PC-9 (cell line): ENCODE data around the gene IFNA10. TPM values are rescaled to one million over a fixed set of nuclear protein-coding genes. Genes with fewer than 3 reads are reported as not detected.
"Not testable (repeated sequence)": the region's sequence is repeated elsewhere in the genome, so short reads cannot be mapped to it uniquely, and the experiment has no call there.

ENCODE experiments used
- BruUV-seq: library from RNA; stranded (reverse); fragments of 400-500 nt; replicated peaks from 2 replicates; lab custom pipeline; 2021; lab: Mats Ljungman, UMichigan
- CTCF ChIA-PET: fragments of 300-600 bp; sonication (Branson Sonifier 250); formaldehyde crosslinking; loops from one replicate; lab custom pipeline; 2022; ENCODE audit warnings: antibody characterized with exemption; lab: Charles Lee
- POLR2A ChIA-PET: fragments of 300-600 bp; sonication (Branson Sonifier 250); formaldehyde crosslinking; loops from one replicate; lab custom pipeline; 2022; ENCODE audit warnings: antibody characterized with exemption; ENCODE audit not compliant: unreplicated experiment; lab: Charles Lee
- DNase-seq, 2 experiments: peaks; one replicate each; pipeline versions ENCODE4 v3.0.0 to v3.0.0-alpha.2; 2015 to 2022; ENCODE audit warnings: mixed read lengths in 1 of 2
- H2AFZ ChIP-seq: fragments of 200-600 bp; sonication (generic); 2 replicates; pipeline ENCODE4 v1.8.1; 2017; ENCODE audit warnings: antibody characterized with exemption
- H3F3A ChIP-seq: fragments of 200-600 bp; sonication (generic); 2 replicates; pipeline ENCODE4 v1.8.1; 2017; ENCODE audit warnings: antibody characterized with exemption, mild to moderate bottlenecking, low read depth; ENCODE audit not compliant: insufficient read depth
- H3K27ac ChIP-seq: fragments of 200-600 bp; sonication (generic); 2 replicates; pipeline ENCODE4 v1.6.1; 2016; ENCODE audit warnings: mixed run types
- H3K27me3 ChIP-seq: fragments of 200-600 bp; sonication (generic); 2 replicates; pipeline ENCODE4 v1.6.1; 2016; ENCODE audit warnings: low read depth, mixed run types; ENCODE audit not compliant: insufficient read depth
- H3K36me3 ChIP-seq: fragments of 200-600 bp; sonication (generic); 2 replicates; pipeline ENCODE4 v1.6.1; 2016; ENCODE audit warnings: low read depth, mixed run types
- H3K4me1 ChIP-seq: fragments of 200-600 bp; sonication (generic); replicated peaks from 2 replicates; pipeline ENCODE4 v1.6.1; 2016; ENCODE audit warnings: mixed run types; ENCODE audit not compliant: insufficient read depth
- H3K4me2 ChIP-seq: fragments of 200-600 bp; sonication (generic); 2 replicates; pipeline ENCODE4 v1.6.1; 2017; ENCODE audit warnings: mixed run types
- H3K4me3 ChIP-seq: fragments of 200-600 bp; sonication (generic); 2 replicates; pipeline ENCODE4 v1.6.1; 2016; ENCODE audit warnings: mixed run types
- H3K79me2 ChIP-seq: fragments of 200-600 bp; sonication (generic); 2 replicates; pipeline ENCODE4 v1.6.1; 2017; ENCODE audit warnings: low read depth, mixed run types
- H3K9me2 ChIP-seq: fragments of 200-600 bp; sonication (generic); 2 replicates; pipeline ENCODE4 v1.8.1; 2017; ENCODE audit warnings: mild to moderate bottlenecking; ENCODE audit not compliant: insufficient read depth
- H3K9me3 ChIP-seq: fragments of 200-600 bp; sonication (generic); 2 replicates; pipeline ENCODE4 v1.8.1; 2016; ENCODE audit warnings: low read depth; ENCODE audit not compliant: insufficient read depth
- H4K20me1 ChIP-seq: fragments of 200-600 bp; sonication (generic); 2 replicates; pipeline ENCODE4 v1.8.1; 2017; ENCODE audit not compliant: insufficient read depth
- CTCF ChIP-seq: fragments of 200-600 bp; sonication (generic); conservative IDR thresholded peaks from 2 replicates; pipeline ENCODE4 v1.6.1; 2017; ENCODE audit warnings: mixed run types, antibody characterized with exemption, mild to moderate bottlenecking, moderate library complexity
- EZH2 ChIP-seq: fragments of 200-600 bp; sonication (generic); IDR thresholded peaks from 2 replicates; pipeline ENCODE4 v1.8.0; 2017; ENCODE audit warnings: antibody characterized with exemption, low read depth
- intact Hi-C: fragments of 100-400 bp; cut with micrococcal nuclease; formaldehyde crosslinking; loops from one replicate; pipeline ENCODE4 v1.10.0; 2022; ENCODE audit not compliant: unreplicated experiment
- total RNA-seq: library from RNA; stranded (reverse); gene quantifications from 2 replicates; pipeline ENCODE4 v1.2.3, GENCODE V29; 2021

IFNA10 gene
- total RNA-seq, 1 experiment from 2014 or later: not detected

GRCh38 chr9:21171351-21171750 lies 35.6 kb downstream of the IFNA10 start:
- no TSS peak for BruUV-seq
- TF ChIP-seq CTCF (no peak), EZH2 (no peak)

GRCh38 chr9:21166560-21166959 lies 40.4 kb downstream of the IFNA10 start, which contains the start of gene IFNA21:
TSS of gene IFNA21 (minus strand) at chr9:21166660. CDS start at chr9:21166612, 48 bp downstream.
- H3K4me3 ChIP-seq, H3K9me2 ChIP-seq, intact Hi-C loops, DNase-seq, H3K9me3 ChIP-seq, H3F3A ChIP-seq, H2AFZ ChIP-seq, H3K79me2 ChIP-seq, H3K4me1 ChIP-seq, BruUV-seq, CTCF ChIA-PET, H4K20me1 ChIP-seq, H3K4me2 ChIP-seq, POLR2A ChIA-PET, H3K27me3 ChIP-seq, H3K27ac ChIP-seq, H3K36me3 ChIP-seq: not testable (repeated sequence)

More at GRCh38 chr9:21171351-21171750, 35.6 kb downstream of the IFNA10 start:
- Histone ChIP-seq H3K27ac (no peak overlapping the region), H3F3A (no peaks in the 10 kb centered on the region), H3K4me1 (no peaks in the 10 kb centered on the region), H3K9me3 (no peaks in the 10 kb centered on the region), H3K9me2 (no peaks in the 10 kb centered on the region), H3K4me3 (no peak overlapping the region), H3K79me2 (no peaks in the 10 kb centered on the region), H3K4me2 (no peak overlapping the region), H2AFZ (no peak overlapping the region), H3K36me3 (no peaks in the 10 kb centered on the region), H3K27me3 (no peaks in the 10 kb centered on the region), H4K20me1 (no peaks in the 10 kb centered on the region)
- ChIA-PET CTCF (no interaction called here), POLR2A (no interaction called here)
- intact Hi-C loops: no loop called here
- no peak for DNase-seq

GRCh38 chr9:21165516-21165915 lies 41.4 kb downstream of the IFNA10 start:
- BruUV-seq: no TSS peak
- Histone ChIP-seq H3F3A (no peaks in the 10 kb centered on the region), H3K4me3 (no peak overlapping the region), H3K27ac (no peak overlapping the region), H4K20me1 (no peaks in the 10 kb centered on the region), H3K79me2 (no peaks in the 10 kb centered on the region), H3K9me2 (no peaks in the 10 kb centered on the region), H3K36me3 (no peaks in the 10 kb centered on the region), H3K27me3 (no peaks in the 10 kb centered on the region), H3K4me2 (no peak overlapping the region), H3K4me1 (no peaks in the 10 kb centered on the region), H2AFZ (no peak overlapping the region), H3K9me3 (no peaks in the 10 kb centered on the region)
- intact Hi-C loops: no loop called here
- ChIA-PET POLR2A (no interaction called here), CTCF (no interaction called here)
- DNase-seq: no peak
- TF ChIP-seq EZH2 (no peak), CTCF (no peak)

- DNase-seq: no peak
- ChIA-PET POLR2A (no interaction called here), CTCF (no interaction called here)
These were observed 46.8 kb downstream of the IFNA10 start for GRCh38 chr9:21160178-21160577.

More at GRCh38 chr9:21160178-21160577, 46.8 kb downstream of the IFNA10 start:
- H2AFZ ChIP-seq: no peak overlapping the region
- no peaks in the 10 kb centered on the region for H4K20me1 ChIP-seq
- H3K9me2 ChIP-seq: no peaks in the 10 kb centered on the region
- no peak overlapping the region for H3K4me2 ChIP-seq
- no peaks in the 10 kb centered on the region for H3K27me3 ChIP-seq
- TF ChIP-seq CTCF (no peak), EZH2 (no peak)
- H3K36me3 ChIP-seq: no peaks in the 10 kb centered on the region
- no peak overlapping the region for H3K27ac ChIP-seq
- no peaks in the 10 kb centered on the region for H3K4me1 ChIP-seq
- no TSS peak for BruUV-seq
- intact Hi-C loops: no loop called here
- H3F3A ChIP-seq: no peaks in the 10 kb centered on the region
- no peaks in the 10 kb centered on the region for H3K9me3 ChIP-seq
- H3K4me3 ChIP-seq: no peak overlapping the region
- H3K79me2 ChIP-seq: no peaks in the 10 kb centered on the region
